GM04503 (cell line): Measurements from ENCODE around the gene NKRF.

ENCODE experiments used
- DNase-seq: peaks from one replicate; pipeline ENCODE4 v3.0.0-alpha.2; 2012; ENCODE audit warnings: low read depth

The NKRF gene

DNA sequence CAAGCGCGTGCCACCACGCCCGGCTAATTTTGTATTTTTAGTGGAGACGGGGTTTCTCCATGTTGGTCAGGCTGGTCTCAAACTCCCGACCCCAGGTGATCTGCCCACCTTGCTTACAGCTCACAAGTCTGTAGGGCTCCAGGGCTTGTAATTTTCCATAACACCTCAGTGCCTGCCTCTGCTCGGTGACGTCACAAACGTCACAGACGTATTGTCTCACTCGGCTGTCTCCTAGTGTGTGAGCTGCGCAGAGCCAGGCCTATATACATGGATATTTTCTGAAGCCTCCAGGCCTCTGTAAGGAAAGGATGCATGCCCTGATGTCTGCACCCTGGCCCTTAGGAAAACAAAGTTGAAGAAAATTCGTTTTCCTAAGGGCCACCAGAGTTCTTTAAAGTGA lies 8.6 kb upstream of the NKRF start:
- no peak for DNase-seq

DNA sequence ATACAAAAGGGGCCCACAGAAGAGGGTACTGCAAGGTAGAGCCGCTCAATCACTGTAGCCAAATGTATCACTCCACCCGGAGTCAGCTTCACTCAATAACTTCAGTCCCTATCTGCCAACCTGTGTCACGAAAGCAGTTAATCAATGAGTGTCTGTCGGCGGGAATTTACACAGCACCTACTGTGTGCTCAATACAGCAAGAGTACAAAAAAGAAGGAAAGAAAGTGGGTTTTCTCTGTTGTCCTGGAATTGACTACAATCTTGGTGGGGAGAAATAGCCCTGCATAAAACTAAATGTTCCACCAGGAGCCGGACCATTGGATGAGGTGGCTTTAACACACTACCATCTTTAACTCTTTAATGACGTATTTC lies 780 bp upstream of the NKRF start:
- DNase-seq = no peak

DNA sequence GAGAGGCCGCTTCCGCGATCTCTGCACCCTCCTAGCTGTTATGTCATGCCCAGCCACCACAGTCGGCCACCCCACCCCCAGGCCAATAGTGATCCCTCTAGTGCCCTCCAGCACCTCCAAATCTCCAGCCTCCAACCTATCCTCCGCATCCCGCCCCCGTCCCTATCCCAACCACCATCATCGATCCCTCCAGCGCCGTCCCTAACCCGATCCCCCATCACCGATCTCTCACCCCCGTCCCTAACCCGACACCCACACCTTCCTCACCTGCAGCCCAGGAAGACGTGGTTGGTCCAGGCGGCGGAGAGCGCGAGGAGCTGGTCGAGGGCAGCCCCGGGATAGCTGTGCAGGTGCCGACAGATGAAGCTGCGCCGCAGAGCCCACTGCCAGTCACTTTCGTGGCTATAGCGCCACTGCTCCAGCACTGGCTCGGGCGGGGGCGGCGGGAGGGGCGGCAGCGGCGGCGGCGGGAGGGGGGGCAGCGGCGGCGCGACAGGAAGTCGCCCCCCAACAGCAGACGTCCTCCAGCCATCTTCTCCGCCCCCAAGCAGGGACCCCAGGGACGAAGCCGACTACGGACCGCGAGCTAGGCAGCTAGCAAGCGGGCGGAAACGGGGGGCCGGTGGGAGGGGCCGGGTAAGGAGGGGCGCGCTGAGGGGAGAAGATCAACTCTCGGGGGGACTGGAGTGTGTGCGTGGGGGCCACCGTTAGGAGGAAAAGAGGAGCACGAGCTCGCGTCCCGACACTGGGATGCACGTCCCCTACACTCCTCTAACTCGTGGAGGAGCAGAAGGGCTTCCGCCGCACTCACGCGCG lies 552 bp downstream of the NKRF start:
- no peak for DNase-seq

DNA sequence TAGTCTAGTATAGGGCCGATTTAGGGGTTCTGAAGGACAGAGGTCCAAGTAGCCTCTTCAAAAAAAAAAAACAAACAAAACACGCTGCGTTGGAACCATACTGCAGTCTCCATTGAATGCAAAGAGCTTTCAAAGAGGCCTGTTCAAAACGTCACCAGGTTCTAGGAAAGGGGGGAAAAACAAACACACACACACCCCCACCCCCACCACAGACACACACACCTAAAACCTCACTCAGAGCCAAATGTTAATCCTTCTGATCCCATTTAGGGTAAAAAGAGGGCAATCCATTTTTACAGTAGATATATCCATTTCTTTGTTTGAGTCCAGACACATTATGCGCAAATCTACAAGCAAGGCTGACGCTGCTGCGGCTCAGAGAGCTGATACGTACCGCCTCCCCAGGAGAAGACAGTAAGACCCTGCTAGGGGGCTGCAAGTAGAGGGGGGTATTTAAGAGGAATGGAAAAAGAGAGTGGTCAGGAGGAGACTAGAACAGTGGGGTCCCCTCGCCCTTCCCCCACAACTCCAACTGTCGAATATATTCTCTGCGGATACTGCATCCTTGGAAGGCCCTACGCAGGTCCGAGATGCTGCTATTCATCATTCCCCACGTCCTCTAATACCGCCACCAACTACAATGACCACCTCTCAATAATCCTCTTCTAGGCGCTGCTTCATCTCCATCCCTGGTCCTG lies 1.3 kb downstream of the NKRF start:
- no peak for DNase-seq

- DNase-seq = no peak
Observed at GRCh38 chrX:119602701-119603255, 3.4 kb downstream of the NKRF start.

DNA sequence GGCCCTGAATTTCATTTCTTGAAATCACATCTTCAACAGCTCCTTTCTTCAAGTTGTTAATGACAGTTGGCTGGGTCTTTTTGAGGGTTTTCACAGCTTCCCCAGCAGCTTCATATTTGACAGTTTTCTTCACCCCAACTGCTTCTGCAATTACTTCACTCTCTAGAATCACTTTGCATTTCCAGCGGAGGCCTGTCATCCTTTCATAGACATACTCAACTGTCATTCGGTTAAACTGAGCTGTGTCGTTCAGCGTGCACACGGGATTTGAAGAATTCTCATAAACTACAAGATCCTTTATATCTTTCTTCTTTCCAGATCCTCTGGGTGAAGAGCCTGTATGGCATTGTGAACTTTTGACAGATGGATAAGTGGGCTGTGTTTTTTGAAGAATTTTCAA lies 16.4 kb downstream of the NKRF start:
- no peak for DNase-seq

GRCh38 chrX:119583431-119584059 lies 22.7 kb downstream of the NKRF start:
- DNase-seq = no peak

DNA sequence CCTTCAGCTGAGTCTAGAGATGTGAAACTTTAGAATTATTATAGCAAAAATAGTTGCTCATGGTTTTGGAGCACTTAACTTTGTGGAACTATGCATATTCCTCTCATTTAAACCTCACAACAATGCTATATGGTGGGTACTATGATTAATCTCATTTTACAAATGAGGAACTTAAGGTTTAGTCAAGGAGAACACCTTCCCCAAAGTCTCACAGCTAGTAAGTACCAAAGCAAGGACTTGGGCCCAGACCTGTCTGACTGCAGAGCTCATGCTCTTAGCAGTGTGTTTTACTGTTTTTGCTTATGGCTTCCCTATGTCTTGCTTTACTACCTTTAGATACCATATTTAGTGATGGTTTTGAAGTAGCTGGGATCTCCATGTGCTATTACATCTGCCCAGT lies 26.8 kb downstream of the NKRF start:
- DNase-seq = no peak

- peak; percentile 29 for DNase-seq
Observed at GRCh38 chrX:119574394-119575266, 31.6 kb downstream of the NKRF start, which contains the start of gene UBE2A. TSS of gene UBE2A (plus strand) at chrX:119574563. CDS start at chrX:119574712, 149 bp downstream.

- DNase-seq = peak; percentile 6
Observed at GRCh38 chrX:119573840-119574393, 32.3 kb downstream of the NKRF start.

GRCh38 chrX:119573222-119573621 lies 33.0 kb downstream of the NKRF start:
- no peak for DNase-seq

GRCh38 chrX:119570351-119570835 lies 35.8 kb downstream of the NKRF start:
- no peak for DNase-seq

- peak; percentile 55 for DNase-seq
Observed at GRCh38 chrX:119565107-119565663, 41.0 kb downstream of the NKRF start, which contains the start of gene STEEP1. TSS of gene STEEP1 (minus strand) at chrX:119565409. CDS start at chrX:119565355, 54 bp downstream.

DNA sequence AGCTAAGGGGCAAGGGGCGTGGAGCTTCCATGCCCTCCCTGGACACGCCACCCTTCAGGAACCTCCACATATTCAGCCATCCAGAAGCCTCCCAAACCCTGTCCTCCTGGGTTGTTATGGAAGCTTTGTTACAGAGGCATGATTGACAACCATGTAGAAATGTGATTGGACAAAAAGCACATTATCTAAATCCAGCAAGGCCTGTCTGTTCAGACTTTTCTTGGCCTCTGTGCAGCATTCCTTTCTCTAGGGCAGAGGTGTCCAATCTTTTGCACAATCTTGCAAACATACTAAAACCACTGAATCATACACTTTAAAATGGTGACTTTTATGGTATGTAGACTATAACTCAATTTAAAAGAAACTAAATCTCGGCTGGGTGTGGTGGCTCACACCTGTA lies 53.7 kb downstream of the NKRF start:
- no peak for DNase-seq

- DNase-seq = no peak
Observed at GRCh38 chrX:119549327-119550016, 56.8 kb downstream of the NKRF start.

GRCh38 chrX:119541188-119541587 lies 65.0 kb downstream of the NKRF start:
- peak; percentile 42 for DNase-seq

GRCh38 chrX:119539872-119540271 lies 66.4 kb downstream of the NKRF start:
- no peak for DNase-seq
